ENCODE results near the gene CYCS.
"Not testable (repeated sequence)": the region's sequence is repeated elsewhere in the genome, so short reads cannot be mapped to it uniquely, and the experiment has no call there.

Gene CYCS

GRCh38 chr7:25091779-25092178 lies 33.3 kb downstream of the CYCS start:
- Histone ChIP-seq H3K4me1 (ENCODE audit: control insufficient read depth, insufficient read depth, low read length) (peaks cover 7% of the 10 kb centered on the region), H3K9me3 (ENCODE audit: control insufficient read depth, low read length) (no peaks in the 10 kb centered on the region), H3K27me3 (replicated peaks; ENCODE audit: control insufficient read depth, insufficient read depth, low read length) (no peaks in the 10 kb centered on the region), H3K4me3 (ENCODE audit: low read length) (no peak overlapping the region), H3K36me3 (ENCODE audit: control insufficient read depth, insufficient read depth, low read length, severe bottlenecking) (no peaks in the 10 kb centered on the region), H3K9ac (ENCODE audit: low read length) (no peak overlapping the region)
- no peak for DNase-seq (ENCODE audit: low read depth)

GRCh38 chr7:25091176-25091575 lies 33.9 kb downstream of the CYCS start:
- DNase-seq (ENCODE audit: low read depth) = no peak
- Histone ChIP-seq H3K36me3 (ENCODE audit: control insufficient read depth, insufficient read depth, low read length, severe bottlenecking) (no peaks in the 10 kb centered on the region), H3K4me1 (ENCODE audit: control insufficient read depth, insufficient read depth, low read length) (peaks cover 7% of the 10 kb centered on the region), H3K9me3 (ENCODE audit: control insufficient read depth, low read length) (no peaks in the 10 kb centered on the region), H3K27me3 (replicated peaks; ENCODE audit: control insufficient read depth, insufficient read depth, low read length) (no peaks in the 10 kb centered on the region), H3K4me3 (ENCODE audit: low read length) (no peak overlapping the region), H3K9ac (ENCODE audit: low read length) (no peak overlapping the region)

- Histone ChIP-seq H3K27me3 (replicated peaks; ENCODE audit: control insufficient read depth, insufficient read depth, low read length) (no peaks in the 10 kb centered on the region), H3K9me3 (ENCODE audit: control insufficient read depth, low read length) (no peaks in the 10 kb centered on the region), H3K9ac (ENCODE audit: low read length) (no peak overlapping the region), H3K36me3 (ENCODE audit: control insufficient read depth, insufficient read depth, low read length, severe bottlenecking) (no peaks in the 10 kb centered on the region), H3K4me1 (ENCODE audit: control insufficient read depth, insufficient read depth, low read length) (peaks cover 7% of the 10 kb centered on the region), H3K4me3 (ENCODE audit: low read length) (no peak overlapping the region)
- no peak for DNase-seq (ENCODE audit: low read depth)
Observed at GRCh38 chr7:25090374-25090773, 34.7 kb downstream of the CYCS start.

GRCh38 chr7:25087855-25088254 lies 37.2 kb downstream of the CYCS start:
- no peak overlapping the region for H3K4me3 ChIP-seq (ENCODE audit: low read length)
- H3K9me3 ChIP-seq (ENCODE audit: control insufficient read depth, low read length) = no peaks in the 10 kb centered on the region
- H3K9ac ChIP-seq (ENCODE audit: low read length) = no peak overlapping the region
- peaks cover 7% of the 10 kb centered on the region for H3K4me1 ChIP-seq (ENCODE audit: control insufficient read depth, insufficient read depth, low read length)
- no peak for DNase-seq (ENCODE audit: low read depth)
- H3K27me3 ChIP-seq (replicated peaks; ENCODE audit: control insufficient read depth, insufficient read depth, low read length) = no peaks in the 10 kb centered on the region
- no peaks in the 10 kb centered on the region for H3K36me3 ChIP-seq (ENCODE audit: control insufficient read depth, insufficient read depth, low read length, severe bottlenecking)

- Histone ChIP-seq H3K9ac (ENCODE audit: low read length) (no peak overlapping the region), H3K4me3 (ENCODE audit: low read length) (no peak overlapping the region), H3K4me1 (ENCODE audit: control insufficient read depth, insufficient read depth, low read length) (no peaks in the 10 kb centered on the region), H3K27me3 (replicated peaks; ENCODE audit: control insufficient read depth, insufficient read depth, low read length) (no peaks in the 10 kb centered on the region), H3K36me3 (ENCODE audit: control insufficient read depth, insufficient read depth, low read length, severe bottlenecking) (no peaks in the 10 kb centered on the region), H3K9me3 (ENCODE audit: control insufficient read depth, low read length) (no peaks in the 10 kb centered on the region)
- no peak for DNase-seq (ENCODE audit: low read depth)
Observed at GRCh38 chr7:25084821-25085220, 40.2 kb downstream of the CYCS start.

GRCh38 chr7:25083201-25083600 lies 41.9 kb downstream of the CYCS start:
- H3K9ac ChIP-seq (ENCODE audit: low read length) = no peak overlapping the region
- peaks cover 3% of the 10 kb centered on the region for H3K4me1 ChIP-seq (ENCODE audit: control insufficient read depth, insufficient read depth, low read length)

GRCh38 chr7:25082041-25082440 lies 43.0 kb downstream of the CYCS start:
- H3K9ac ChIP-seq (ENCODE audit: low read length); H3K36me3 ChIP-seq (ENCODE audit: control insufficient read depth, insufficient read depth, low read length, severe bottlenecking); H3K4me3 ChIP-seq (ENCODE audit: low read length); DNase-seq (ENCODE audit: low read depth); H3K4me1 ChIP-seq (ENCODE audit: control insufficient read depth, insufficient read depth, low read length); H3K27me3 ChIP-seq (replicated peaks; ENCODE audit: control insufficient read depth, insufficient read depth, low read length); H3K9me3 ChIP-seq (ENCODE audit: control insufficient read depth, low read length): not testable (repeated sequence)

More at GRCh38 chr7:25083201-25083600, 41.9 kb downstream of the CYCS start:
- no peaks in the 10 kb centered on the region for H3K27me3 ChIP-seq (replicated peaks; ENCODE audit: control insufficient read depth, insufficient read depth, low read length)
- H3K4me3 ChIP-seq (ENCODE audit: low read length) = no peak overlapping the region
- no peak for DNase-seq (ENCODE audit: low read depth)
- H3K9me3 ChIP-seq (ENCODE audit: control insufficient read depth, low read length) = no peaks in the 10 kb centered on the region
- no peaks in the 10 kb centered on the region for H3K36me3 ChIP-seq (ENCODE audit: control insufficient read depth, insufficient read depth, low read length, severe bottlenecking)

GRCh38 chr7:25077096-25077495 lies 48.0 kb downstream of the CYCS start:
- Histone ChIP-seq H3K4me1 (ENCODE audit: control insufficient read depth, insufficient read depth, low read length) (peaks cover 3% of the 10 kb centered on the region), H3K9ac (ENCODE audit: low read length) (no peak overlapping the region), H3K4me3 (ENCODE audit: low read length) (no peak overlapping the region), H3K27me3 (replicated peaks; ENCODE audit: control insufficient read depth, insufficient read depth, low read length) (no peaks in the 10 kb centered on the region), H3K9me3 (ENCODE audit: control insufficient read depth, low read length) (no peaks in the 10 kb centered on the region), H3K36me3 (ENCODE audit: control insufficient read depth, insufficient read depth, low read length, severe bottlenecking) (no peaks in the 10 kb centered on the region)
- no peak for DNase-seq (ENCODE audit: low read depth)

GRCh38 chr7:25075459-25075858 lies 49.6 kb downstream of the CYCS start:
- no peaks in the 10 kb centered on the region for H3K36me3 ChIP-seq (ENCODE audit: control insufficient read depth, insufficient read depth, low read length, severe bottlenecking)
- no peak overlapping the region for H3K9ac ChIP-seq (ENCODE audit: low read length)
- DNase-seq (ENCODE audit: low read depth) = no peak
- no peaks in the 10 kb centered on the region for H3K9me3 ChIP-seq (ENCODE audit: control insufficient read depth, low read length)
- H3K27me3 ChIP-seq (replicated peaks; ENCODE audit: control insufficient read depth, insufficient read depth, low read length) = no peaks in the 10 kb centered on the region
- H3K4me1 ChIP-seq (ENCODE audit: control insufficient read depth, insufficient read depth, low read length) = peaks cover 3% of the 10 kb centered on the region
- H3K4me3 ChIP-seq (ENCODE audit: low read length) = no peak overlapping the region

- Histone ChIP-seq H3K4me3 (ENCODE audit: low read length) (no peak overlapping the region), H3K4me1 (ENCODE audit: control insufficient read depth, insufficient read depth, low read length) (peaks cover 10% of the 10 kb centered on the region), H3K9ac (ENCODE audit: low read length) (peak overlapping the region; percentile 31), H3K9me3 (ENCODE audit: control insufficient read depth, low read length) (no peaks in the 10 kb centered on the region), H3K27me3 (replicated peaks; ENCODE audit: control insufficient read depth, insufficient read depth, low read length) (no peaks in the 10 kb centered on the region), H3K36me3 (ENCODE audit: control insufficient read depth, insufficient read depth, low read length, severe bottlenecking) (no peaks in the 10 kb centered on the region)
- DNase-seq (ENCODE audit: low read depth) = peak; percentile 67
Observed at GRCh38 chr7:25073451-25073850, 51.6 kb downstream of the CYCS start.

All from adipocyte (in vitro differentiated cells).